GM12864 (cell line): ENCODE measurements around the gene EXOSC9.

ENCODE experiments used
- DNase-seq: peaks from one replicate; pipeline ENCODE4 v3.0.0-alpha.2; 2011; ENCODE audit warnings: low read depth
- H3K4me3 ChIP-seq: 2 replicates; pipeline ENCODE4 v1.5.1; 2011; ENCODE audit warnings: mild to moderate bottlenecking, low read depth, low read length, control low read depth
- CTCF ChIP-seq: IDR thresholded peaks from 2 replicates; pipeline ENCODE4 v1.5.1; 2011; ENCODE audit warnings: low read depth, mild to moderate bottlenecking, moderate library complexity, low read length, control low read depth, inconsistent platforms; ENCODE audit errors: missing control alignments

The EXOSC9 gene

GRCh38 chr4:121765971-121766538 lies 35.1 kb upstream of the EXOSC9 start:
- H3K4me3 ChIP-seq: no peak overlapping the region
- no peak for TF ChIP-seq CTCF
- no peak for DNase-seq

- TF ChIP-seq CTCF: no peak
- no peak overlapping the region for H3K4me3 ChIP-seq
- no peak for DNase-seq
Observed at GRCh38 chr4:121767166-121767565, 34.0 kb upstream of the EXOSC9 start.

GRCh38 chr4:121769341-121769740 lies 31.8 kb upstream of the EXOSC9 start:
- H3K4me3 ChIP-seq: no peak overlapping the region
- TF ChIP-seq CTCF: no peak
- no peak for DNase-seq

GRCh38 chr4:121771869-121772268 lies 29.3 kb upstream of the EXOSC9 start:
- H3K4me3 ChIP-seq: no peak overlapping the region
- DNase-seq: no peak
- TF ChIP-seq CTCF: no peak

GRCh38 chr4:121773883-121774282 lies 27.2 kb upstream of the EXOSC9 start:
- TF ChIP-seq CTCF: no peak
- H3K4me3 ChIP-seq: no peak overlapping the region
- DNase-seq: no peak

- TF ChIP-seq CTCF: no peak
- DNase-seq: no peak
- H3K4me3 ChIP-seq: no peak overlapping the region
Observed at GRCh38 chr4:121776610-121777401, 24.3 kb upstream of the EXOSC9 start.

- no peak overlapping the region for H3K4me3 ChIP-seq
- no peak for DNase-seq
- TF ChIP-seq CTCF: no peak
Observed at GRCh38 chr4:121777625-121778024, 23.5 kb upstream of the EXOSC9 start.
